PC-9 (cell line): ENCODE results near the gene SLC66A3.

ENCODE experiments used
- EZH2 ChIP-seq: fragments of 200-600 bp; sonication (generic); IDR thresholded peaks from 2 replicates; pipeline ENCODE4 v1.8.0; 2017; ENCODE audit warnings: antibody characterized with exemption, low read depth
- TF ChIP-seq, protein P1 (sequence below): fragments of 200-600 bp; sonication (generic); conservative IDR thresholded peaks from 2 replicates; pipeline ENCODE4 v1.6.1; 2017; ENCODE audit warnings: mixed run types, antibody characterized with exemption, mild to moderate bottlenecking, moderate library complexity

DNA sequence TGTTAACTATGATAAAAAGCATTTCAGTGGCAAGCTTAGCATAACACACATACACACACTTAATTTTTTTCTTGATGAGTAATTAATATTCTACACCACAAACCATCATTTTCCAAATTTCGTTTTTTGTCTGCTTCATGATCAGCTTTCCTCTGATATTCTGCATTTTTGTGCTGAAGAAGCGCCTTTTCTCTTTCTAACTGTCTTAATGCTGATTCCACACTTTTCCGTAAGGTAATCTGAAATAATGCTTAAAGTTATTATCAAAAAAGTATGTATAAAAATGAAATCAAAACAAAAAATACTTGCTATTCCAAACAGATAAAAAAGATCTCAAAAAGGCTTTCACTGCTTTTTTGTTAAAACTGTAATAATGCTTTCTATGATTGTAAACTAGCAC is 60.1 kb downstream of the SLC66A3 start:
- TF ChIP-seq, protein P1, sequence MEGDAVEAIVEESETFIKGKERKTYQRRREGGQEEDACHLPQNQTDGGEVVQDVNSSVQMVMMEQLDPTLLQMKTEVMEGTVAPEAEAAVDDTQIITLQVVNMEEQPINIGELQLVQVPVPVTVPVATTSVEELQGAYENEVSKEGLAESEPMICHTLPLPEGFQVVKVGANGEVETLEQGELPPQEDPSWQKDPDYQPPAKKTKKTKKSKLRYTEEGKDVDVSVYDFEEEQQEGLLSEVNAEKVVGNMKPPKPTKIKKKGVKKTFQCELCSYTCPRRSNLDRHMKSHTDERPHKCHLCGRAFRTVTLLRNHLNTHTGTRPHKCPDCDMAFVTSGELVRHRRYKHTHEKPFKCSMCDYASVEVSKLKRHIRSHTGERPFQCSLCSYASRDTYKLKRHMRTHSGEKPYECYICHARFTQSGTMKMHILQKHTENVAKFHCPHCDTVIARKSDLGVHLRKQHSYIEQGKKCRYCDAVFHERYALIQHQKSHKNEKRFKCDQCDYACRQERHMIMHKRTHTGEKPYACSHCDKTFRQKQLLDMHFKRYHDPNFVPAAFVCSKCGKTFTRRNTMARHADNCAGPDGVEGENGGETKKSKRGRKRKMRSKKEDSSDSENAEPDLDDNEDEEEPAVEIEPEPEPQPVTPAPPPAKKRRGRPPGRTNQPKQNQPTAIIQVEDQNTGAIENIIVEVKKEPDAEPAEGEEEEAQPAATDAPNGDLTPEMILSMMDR, result no peak
- TF ChIP-seq EZH2, result no peak
